AG04450 (cell line): ENCODE measurements around the gene CERS6. TPM values are rescaled to one million over a fixed set of nuclear protein-coding genes. Genes with fewer than 3 reads are reported as not detected.

Experiments
- CTCF ChIA-PET: fragments of 300-600, 350-600 bp; formaldehyde crosslinking; extraction: SDS; loops from one replicate; lab custom pipeline; 2022; ENCODE audit warnings: antibody characterized with exemption, inconsistent platforms; lab: Charles Lee
- POLR2A ChIA-PET: fragments of 350-600 bp; formaldehyde crosslinking; extraction: SDS; loops from one replicate; lab custom pipeline; 2021; ENCODE audit warnings: antibody characterized with exemption, inconsistent platforms; lab: Yijun Ruan, JAX
- DNase-seq: peaks from one replicate; pipeline ENCODE4 v3.0.0-alpha.2; 2011; ENCODE audit warnings: low read depth, low spot score
- H3K27ac ChIP-seq: one replicate; pipeline ENCODE4 v1.5.1; 2012; ENCODE audit warnings: low read depth, low read length, control low read depth
- H3K27me3 ChIP-seq: one replicate; pipeline ENCODE4 v1.6.0; 2012; ENCODE audit warnings: low read length; ENCODE audit not compliant: control insufficient read depth, insufficient read depth
- H3K4me3 ChIP-seq: 2 replicates; pipeline ENCODE4 v1.5.1; 2011; ENCODE audit warnings: mild to moderate bottlenecking, low read depth, low read length, control low read depth
- H3K9me3 ChIP-seq: 2 replicates; pipeline ENCODE4 v1.5.1; 2012; ENCODE audit warnings: low read length; ENCODE audit not compliant: control insufficient read depth, insufficient read depth
- CTCF ChIP-seq: IDR thresholded peaks from 2 replicates; pipeline ENCODE4 v1.5.1; 2011; ENCODE audit warnings: low read depth, low read length, control low read depth, inconsistent platforms
- polyA plus RNA-seq: library from polyadenylated mRNA; depleted of rRNA; stranded (reverse); fragments of >200 nt; gene quantifications from 2 replicates; pipeline ENCODE4 v1.2.3, GENCODE V29; 2011

CERS6 gene
- polyA plus RNA-seq, 1 experiment: 6.2 TPM

- POLR2A ChIA-PET: no interaction called here
- H3K4me3 ChIP-seq: no peak overlapping the region
- no peak overlapping the region for H3K27ac ChIP-seq
- CTCF ChIA-PET: interaction anchor here (1.4 to 6.7 kb wide), 3 partner anchors 20 to 408 kb away, joined by 4 to 105 read pairs (median 10); no protein-coding TSS in a partner anchor
- no peaks in the 10 kb centered on the region for H3K27me3 ChIP-seq
- no peaks in the 10 kb centered on the region for H3K9me3 ChIP-seq
- DNase-seq: no peak
- no peak for TF ChIP-seq CTCF
These were observed 297.8 kb downstream of the CERS6 start for GRCh38 chr2:168753765-168754329.

- Histone ChIP-seq H3K27me3 (no peaks in the 10 kb centered on the region), H3K9me3 (no peaks in the 10 kb centered on the region), H3K4me3 (no peak overlapping the region), H3K27ac (no peak overlapping the region)
- POLR2A ChIA-PET: no interaction called here
- TF ChIP-seq CTCF: no peak
- no peak for DNase-seq
- CTCF ChIA-PET: interaction anchor here (1.0 to 6.7 kb wide), 3 partner anchors 16 to 411 kb away, joined by 3 to 105 read pairs (median 17); no protein-coding TSS in a partner anchor
These were observed 301.2 kb downstream of the CERS6 start for GRCh38 chr2:168757223-168757622.

GRCh38 chr2:168758970-168759820, 303.1 kb downstream of the CERS6 start:
- Histone ChIP-seq H3K27ac (no peak overlapping the region), H3K4me3 (no peak overlapping the region), H3K27me3 (no peaks in the 10 kb centered on the region), H3K9me3 (no peaks in the 10 kb centered on the region)
- peak; percentile 71 for TF ChIP-seq CTCF
- ChIA-PET CTCF (interaction anchor here (0.6 to 6.7 kb wide), 12 partner anchors 11 to 445 kb away, joined by 3 to 105 read pairs (median 5); no protein-coding TSS in a partner anchor), POLR2A (no interaction called here)
- peak; percentile 20 for DNase-seq

- Histone ChIP-seq H3K27ac (no peak overlapping the region), H3K27me3 (no peaks in the 10 kb centered on the region), H3K9me3 (no peaks in the 10 kb centered on the region), H3K4me3 (no peak overlapping the region)
- CTCF ChIA-PET: interaction anchor here (1.0 to 2.1 kb wide), 2 partner anchors 9 to 419 kb away, joined by 4 to 10 read pairs; no protein-coding TSS in a partner anchor
- no peak for TF ChIP-seq CTCF
- POLR2A ChIA-PET: no interaction called here
- no peak for DNase-seq
These were observed 309.3 kb downstream of the CERS6 start for GRCh38 chr2:168765401-168765800.

GRCh38 chr2:168766600-168766999, 310.5 kb downstream of the CERS6 start:
- Histone ChIP-seq H3K4me3 (no peak overlapping the region), H3K27me3 (no peaks in the 10 kb centered on the region), H3K27ac (no peak overlapping the region), H3K9me3 (no peaks in the 10 kb centered on the region)
- TF ChIP-seq CTCF: no peak
- DNase-seq: no peak
- CTCF ChIA-PET: interaction anchor here (2.1 kb wide), 1 partner anchor 420 kb away, joined by 10 read pairs; no protein-coding TSS in a partner anchor
- POLR2A ChIA-PET: no interaction called here
